K562 (cell line): ENCODE data around the gene TMEM214. TPM values are rescaled to one million over a fixed set of nuclear protein-coding genes. Genes with fewer than 3 reads are reported as not detected.

Experiments
- MCM5 ChIP-seq: fragments of 450-650 bp; IDR thresholded peaks from 2 replicates; pipeline ENCODE4 v1.6.1; 2016; ENCODE audit warnings: low read depth
- RFX1 ChIP-seq: fragments of 450-650 bp; IDR thresholded peaks from 2 replicates; pipeline ENCODE4 v1.6.1; 2016; ENCODE audit warnings: mild to moderate bottlenecking, moderate library complexity
- ZNF282 ChIP-seq: sonication (generic); formaldehyde crosslinking; IDR thresholded peaks from 2 replicates; pipeline ENCODE4 v1.8.1; 2023; ENCODE audit warnings: missing genetic modification reagents
- ZNF644 ChIP-seq: fragments of 200-800 bp; sonication (Bioruptor generic); IDR thresholded peaks from 2 replicates; pipeline ENCODE4 v1.6.1; 2016; ENCODE audit warnings: low read depth, missing genetic modification characterization, missing compliant biosample characterization
- ZNF75A ChIP-seq: fragments of 450-650 bp; formaldehyde crosslinking; IDR thresholded peaks from 2 replicates; pipeline ENCODE4 v1.4.0; 2020; ENCODE audit warnings: mild to moderate bottlenecking
- ZNF780A ChIP-seq: fragments of 250-450 bp; sonication (Bioruptor Pico); IDR thresholded peaks from 2 replicates; pipeline ENCODE4 v1.5.0; 2021; ENCODE audit warnings: mild to moderate bottlenecking
- polyA plus RNA-seq, 8 experiments: library from polyadenylated mRNA; depleted of rRNA in 4 of 8; stranded (reverse) in 5 of 8; unstranded in 3 of 8; fragments of >200 nt; fragmentation: Nextera tagmentation in 2 of 8; fragmentation: Illumina TruSeq in 1 of 8; extraction: Ambion mirVana in 2 of 8; extraction: Trizol in 1 of 8; gene quantifications; 2 replicates each; pipeline versions ENCODE4 v1.2.1 to v1.2.3, GENCODE V29; 2011 to 2014; ENCODE audit warnings: inconsistent platforms in 1 of 8, missing spikeins in 1 of 8
- total RNA-seq, 7 experiments: library from RNA; depleted of rRNA in 6 of 7; stranded (reverse); fragments of >200 nt in 6 of 7; fragmentation: Illumina TruSeq in 2 of 7; extraction: Trizol in 2 of 7; gene quantifications; 2 replicates each; pipeline versions ENCODE4 v1.2.1 to v1.2.3, GENCODE V29; 2011 to 2021; ENCODE audit warnings: low replicate concordance in 1 of 7
- TF ChIP-seq, protein P1 (sequence below): fragments of 150-350 bp; conservative IDR thresholded peaks from 2 replicates; pipeline ENCODE4 v1.6.1; 2014; ENCODE audit warnings: low read length
- TF ChIP-seq, protein P2 (sequence below): sonication (generic); formaldehyde crosslinking; IDR thresholded peaks from 2 replicates; pipeline ENCODE4 v1.8.0; 2023; ENCODE audit warnings: missing genetic modification reagents, mild to moderate bottlenecking, borderline replicate concordance
- TF ChIP-seq, protein P3 (sequence below), 2 experiments: fragments of 250-450 bp in 1 of 2; fragments of 450-650 bp in 1 of 2; sonication (Bioruptor Pico) in 1 of 2; IDR thresholded peaks; 2 replicates each; pipeline versions ENCODE4 v1.6.1 to v1.8.0; 2016 to 2021; ENCODE audit warnings: mild to moderate bottlenecking in 2 of 2, moderate library complexity in 2 of 2, missing compliant biosample characterization in 1 of 2, missing genetic modification characterization in 1 of 2
- TF ChIP-seq, protein P4 (sequence below): fragments of 250-450 bp; sonication (Bioruptor Pico); IDR thresholded peaks from 2 replicates; pipeline ENCODE4 v1.4.0; 2020

The TMEM214 gene
- total and polyA plus RNA-seq, 9 of the 15 experiments (the other 6 are each of a cell fraction or from before 2014, with no cell fraction given), result 11.4 to 81.4 (median 44.1) TPM

DNA sequence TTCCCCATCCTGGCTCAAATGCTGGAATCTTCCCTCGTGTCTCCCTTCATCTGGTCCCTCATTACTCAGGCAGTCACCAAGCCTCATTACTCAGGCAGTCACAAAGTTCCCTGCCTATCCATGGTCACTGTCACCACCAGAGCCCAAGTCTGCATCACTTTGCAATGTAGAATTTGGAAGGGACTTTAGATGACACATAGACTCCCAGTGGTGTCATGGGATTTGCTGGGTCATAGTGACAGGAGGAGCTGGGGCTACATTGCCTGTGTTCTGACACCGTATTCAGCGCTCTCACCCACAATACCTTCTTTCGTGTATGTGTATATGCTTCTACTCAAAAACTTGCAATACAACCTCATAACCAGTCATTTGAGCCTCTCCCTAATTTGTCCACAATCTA, 43.6 kb downstream of the TMEM214 start (continued):
- TF ChIP-seq, protein P1, sequence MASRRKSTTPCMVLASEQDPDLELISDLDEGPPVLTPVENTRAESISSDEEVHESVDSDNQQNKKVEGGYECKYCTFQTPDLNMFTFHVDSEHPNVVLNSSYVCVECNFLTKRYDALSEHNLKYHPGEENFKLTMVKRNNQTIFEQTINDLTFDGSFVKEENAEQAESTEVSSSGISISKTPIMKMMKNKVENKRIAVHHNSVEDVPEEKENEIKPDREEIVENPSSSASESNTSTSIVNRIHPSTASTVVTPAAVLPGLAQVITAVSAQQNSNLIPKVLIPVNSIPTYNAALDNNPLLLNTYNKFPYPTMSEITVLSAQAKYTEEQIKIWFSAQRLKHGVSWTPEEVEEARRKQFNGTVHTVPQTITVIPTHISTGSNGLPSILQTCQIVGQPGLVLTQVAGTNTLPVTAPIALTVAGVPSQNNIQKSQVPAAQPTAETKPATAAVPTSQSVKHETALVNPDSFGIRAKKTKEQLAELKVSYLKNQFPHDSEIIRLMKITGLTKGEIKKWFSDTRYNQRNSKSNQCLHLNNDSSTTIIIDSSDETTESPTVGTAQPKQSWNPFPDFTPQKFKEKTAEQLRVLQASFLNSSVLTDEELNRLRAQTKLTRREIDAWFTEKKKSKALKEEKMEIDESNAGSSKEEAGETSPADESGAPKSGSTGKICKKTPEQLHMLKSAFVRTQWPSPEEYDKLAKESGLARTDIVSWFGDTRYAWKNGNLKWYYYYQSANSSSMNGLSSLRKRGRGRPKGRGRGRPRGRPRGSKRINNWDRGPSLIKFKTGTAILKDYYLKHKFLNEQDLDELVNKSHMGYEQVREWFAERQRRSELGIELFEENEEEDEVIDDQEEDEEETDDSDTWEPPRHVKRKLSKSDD, result no peak
- TF ChIP-seq, protein P2, sequence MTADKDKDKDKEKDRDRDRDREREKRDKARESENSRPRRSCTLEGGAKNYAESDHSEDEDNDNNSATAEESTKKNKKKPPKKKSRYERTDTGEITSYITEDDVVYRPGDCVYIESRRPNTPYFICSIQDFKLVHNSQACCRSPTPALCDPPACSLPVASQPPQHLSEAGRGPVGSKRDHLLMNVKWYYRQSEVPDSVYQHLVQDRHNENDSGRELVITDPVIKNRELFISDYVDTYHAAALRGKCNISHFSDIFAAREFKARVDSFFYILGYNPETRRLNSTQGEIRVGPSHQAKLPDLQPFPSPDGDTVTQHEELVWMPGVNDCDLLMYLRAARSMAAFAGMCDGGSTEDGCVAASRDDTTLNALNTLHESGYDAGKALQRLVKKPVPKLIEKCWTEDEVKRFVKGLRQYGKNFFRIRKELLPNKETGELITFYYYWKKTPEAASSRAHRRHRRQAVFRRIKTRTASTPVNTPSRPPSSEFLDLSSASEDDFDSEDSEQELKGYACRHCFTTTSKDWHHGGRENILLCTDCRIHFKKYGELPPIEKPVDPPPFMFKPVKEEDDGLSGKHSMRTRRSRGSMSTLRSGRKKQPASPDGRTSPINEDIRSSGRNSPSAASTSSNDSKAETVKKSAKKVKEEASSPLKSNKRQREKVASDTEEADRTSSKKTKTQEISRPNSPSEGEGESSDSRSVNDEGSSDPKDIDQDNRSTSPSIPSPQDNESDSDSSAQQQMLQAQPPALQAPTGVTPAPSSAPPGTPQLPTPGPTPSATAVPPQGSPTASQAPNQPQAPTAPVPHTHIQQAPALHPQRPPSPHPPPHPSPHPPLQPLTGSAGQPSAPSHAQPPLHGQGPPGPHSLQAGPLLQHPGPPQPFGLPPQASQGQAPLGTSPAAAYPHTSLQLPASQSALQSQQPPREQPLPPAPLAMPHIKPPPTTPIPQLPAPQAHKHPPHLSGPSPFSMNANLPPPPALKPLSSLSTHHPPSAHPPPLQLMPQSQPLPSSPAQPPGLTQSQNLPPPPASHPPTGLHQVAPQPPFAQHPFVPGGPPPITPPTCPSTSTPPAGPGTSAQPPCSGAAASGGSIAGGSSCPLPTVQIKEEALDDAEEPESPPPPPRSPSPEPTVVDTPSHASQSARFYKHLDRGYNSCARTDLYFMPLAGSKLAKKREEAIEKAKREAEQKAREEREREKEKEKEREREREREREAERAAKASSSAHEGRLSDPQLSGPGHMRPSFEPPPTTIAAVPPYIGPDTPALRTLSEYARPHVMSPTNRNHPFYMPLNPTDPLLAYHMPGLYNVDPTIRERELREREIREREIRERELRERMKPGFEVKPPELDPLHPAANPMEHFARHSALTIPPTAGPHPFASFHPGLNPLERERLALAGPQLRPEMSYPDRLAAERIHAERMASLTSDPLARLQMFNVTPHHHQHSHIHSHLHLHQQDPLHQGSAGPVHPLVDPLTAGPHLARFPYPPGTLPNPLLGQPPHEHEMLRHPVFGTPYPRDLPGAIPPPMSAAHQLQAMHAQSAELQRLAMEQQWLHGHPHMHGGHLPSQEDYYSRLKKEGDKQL, result no peak
- TF ChIP-seq, protein P3, sequence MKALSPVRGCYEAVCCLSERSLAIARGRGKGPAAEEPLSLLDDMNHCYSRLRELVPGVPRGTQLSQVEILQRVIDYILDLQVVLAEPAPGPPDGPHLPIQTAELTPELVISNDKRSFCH (CRISPR knock-in tag; IDR thresholded peaks at IDR 0.05), result no peak
- TF ChIP-seq, protein P3 (tag; IDR thresholded peaks at IDR 0.05), result no peak
- TF ChIP-seq ZNF75A (CRISPR knock-in tag) (no peak), ZNF282 (CRISPR knock-in tag) (no peak), RFX1 (no peak), ZNF780A (CRISPR knock-in tag) (no peak), ZNF644 (tag) (no peak), MCM5 (no peak)
- TF ChIP-seq, protein P4, sequence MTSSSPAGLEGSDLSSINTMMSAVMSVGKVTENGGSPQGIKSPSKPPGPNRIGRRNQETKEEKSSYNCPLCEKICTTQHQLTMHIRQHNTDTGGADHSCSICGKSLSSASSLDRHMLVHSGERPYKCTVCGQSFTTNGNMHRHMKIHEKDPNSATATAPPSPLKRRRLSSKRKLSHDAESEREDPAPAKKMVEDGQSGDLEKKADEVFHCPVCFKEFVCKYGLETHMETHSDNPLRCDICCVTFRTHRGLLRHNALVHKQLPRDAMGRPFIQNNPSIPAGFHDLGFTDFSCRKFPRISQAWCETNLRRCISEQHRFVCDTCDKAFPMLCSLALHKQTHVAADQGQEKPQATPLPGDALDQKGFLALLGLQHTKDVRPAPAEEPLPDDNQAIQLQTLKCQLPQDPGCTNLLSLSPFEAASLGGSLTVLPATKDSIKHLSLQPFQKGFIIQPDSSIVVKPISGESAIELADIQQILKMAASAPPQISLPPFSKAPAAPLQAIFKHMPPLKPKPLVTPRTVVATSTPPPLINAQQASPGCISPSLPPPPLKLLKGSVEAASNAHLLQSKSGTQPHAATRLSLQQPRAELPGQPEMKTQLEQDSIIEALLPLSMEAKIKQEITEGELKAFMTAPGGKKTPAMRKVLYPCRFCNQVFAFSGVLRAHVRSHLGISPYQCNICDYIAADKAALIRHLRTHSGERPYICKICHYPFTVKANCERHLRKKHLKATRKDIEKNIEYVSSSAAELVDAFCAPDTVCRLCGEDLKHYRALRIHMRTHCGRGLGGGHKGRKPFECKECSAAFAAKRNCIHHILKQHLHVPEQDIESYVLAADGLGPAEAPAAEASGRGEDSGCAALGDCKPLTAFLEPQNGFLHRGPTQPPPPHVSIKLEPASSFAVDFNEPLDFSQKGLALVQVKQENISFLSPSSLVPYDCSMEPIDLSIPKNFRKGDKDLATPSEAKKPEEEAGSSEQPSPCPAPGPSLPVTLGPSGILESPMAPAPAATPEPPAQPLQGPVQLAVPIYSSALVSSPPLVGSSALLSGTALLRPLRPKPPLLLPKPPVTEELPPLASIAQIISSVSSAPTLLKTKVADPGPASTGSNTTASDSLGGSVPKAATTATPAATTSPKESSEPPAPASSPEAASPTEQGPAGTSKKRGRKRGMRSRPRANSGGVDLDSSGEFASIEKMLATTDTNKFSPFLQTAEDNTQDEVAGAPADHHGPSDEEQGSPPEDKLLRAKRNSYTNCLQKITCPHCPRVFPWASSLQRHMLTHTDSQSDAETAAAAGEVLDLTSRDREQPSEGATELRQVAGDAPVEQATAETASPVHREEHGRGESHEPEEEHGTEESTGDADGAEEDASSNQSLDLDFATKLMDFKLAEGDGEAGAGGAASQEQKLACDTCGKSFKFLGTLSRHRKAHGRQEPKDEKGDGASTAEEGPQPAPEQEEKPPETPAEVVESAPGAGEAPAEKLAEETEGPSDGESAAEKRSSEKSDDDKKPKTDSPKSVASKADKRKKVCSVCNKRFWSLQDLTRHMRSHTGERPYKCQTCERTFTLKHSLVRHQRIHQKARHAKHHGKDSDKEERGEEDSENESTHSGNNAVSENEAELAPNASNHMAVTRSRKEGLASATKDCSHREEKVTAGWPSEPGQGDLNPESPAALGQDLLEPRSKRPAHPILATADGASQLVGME (CRISPR knock-in tag), result no peak
